ENCODE results near the gene PNMT.

The PNMT gene

GRCh38 chr17:39626171-39627046, 41.8 kb upstream of the PNMT start, which contains the start of gene PPP1R1B:
TSS of gene PPP1R1B (plus strand) at chr17:39626952. CDS start at chr17:39627393, 441 bp downstream.
- Histone ChIP-seq H3K4me1 (ENCODE audit: control insufficient read depth, insufficient read depth, low read length, poor library complexity, severe bottlenecking) (peaks cover 8% of the 10 kb centered on the region), H3K27ac (ENCODE audit: low read depth, low read length, severe bottlenecking) (no peak within 1 kb of the TSS), H3K36me3 (ENCODE audit: control insufficient read depth, insufficient read depth, low read length) (no peaks in the 10 kb centered on the region), H3K4me3 (ENCODE audit: extremely low read depth, insufficient read depth, low read length, poor library complexity, severe bottlenecking) (peak within 1 kb of the TSS; percentile 35), H3K9me3 (ENCODE audit: control insufficient read depth, low read length) (no peaks in the 10 kb centered on the region)
- WGBS, 2 experiments (ENCODE audit: insufficient coverage in 2 of 2) = 21 to 23% methylated on average over 18 to 24 of the region's 29 CpGs

GRCh38 chr17:39627047-39627711, 41.1 kb upstream of the PNMT start:
- 0 to 1% methylated on average over 38 to 61 of the region's 72 CpGs for WGBS, 2 experiments (ENCODE audit: insufficient coverage in 2 of 2)
- Histone ChIP-seq H3K36me3 (ENCODE audit: control insufficient read depth, insufficient read depth, low read length) (no peaks in the 10 kb centered on the region), H3K4me1 (ENCODE audit: control insufficient read depth, insufficient read depth, low read length, poor library complexity, severe bottlenecking) (peaks cover 14% of the 10 kb centered on the region), H3K27ac (ENCODE audit: low read depth, low read length, severe bottlenecking) (no peak overlapping the region), H3K9me3 (ENCODE audit: control insufficient read depth, low read length) (no peaks in the 10 kb centered on the region), H3K4me3 (ENCODE audit: extremely low read depth, insufficient read depth, low read length, poor library complexity, severe bottlenecking) (peak overlapping the region; percentile 35)

GRCh38 chr17:39627712-39628516, 40.3 kb upstream of the PNMT start:
- 12 to 18% methylated on average over 6 to 9 of the region's 16 CpGs for WGBS, 2 experiments (ENCODE audit: insufficient coverage in 2 of 2)
- Histone ChIP-seq H3K4me1 (ENCODE audit: control insufficient read depth, insufficient read depth, low read length, poor library complexity, severe bottlenecking) (peaks cover 14% of the 10 kb centered on the region), H3K36me3 (ENCODE audit: control insufficient read depth, insufficient read depth, low read length) (no peaks in the 10 kb centered on the region), H3K4me3 (ENCODE audit: extremely low read depth, insufficient read depth, low read length, poor library complexity, severe bottlenecking) (no peak overlapping the region), H3K27ac (ENCODE audit: low read depth, low read length, severe bottlenecking) (no peak overlapping the region), H3K9me3 (ENCODE audit: control insufficient read depth, low read length) (no peaks in the 10 kb centered on the region)

DNA sequence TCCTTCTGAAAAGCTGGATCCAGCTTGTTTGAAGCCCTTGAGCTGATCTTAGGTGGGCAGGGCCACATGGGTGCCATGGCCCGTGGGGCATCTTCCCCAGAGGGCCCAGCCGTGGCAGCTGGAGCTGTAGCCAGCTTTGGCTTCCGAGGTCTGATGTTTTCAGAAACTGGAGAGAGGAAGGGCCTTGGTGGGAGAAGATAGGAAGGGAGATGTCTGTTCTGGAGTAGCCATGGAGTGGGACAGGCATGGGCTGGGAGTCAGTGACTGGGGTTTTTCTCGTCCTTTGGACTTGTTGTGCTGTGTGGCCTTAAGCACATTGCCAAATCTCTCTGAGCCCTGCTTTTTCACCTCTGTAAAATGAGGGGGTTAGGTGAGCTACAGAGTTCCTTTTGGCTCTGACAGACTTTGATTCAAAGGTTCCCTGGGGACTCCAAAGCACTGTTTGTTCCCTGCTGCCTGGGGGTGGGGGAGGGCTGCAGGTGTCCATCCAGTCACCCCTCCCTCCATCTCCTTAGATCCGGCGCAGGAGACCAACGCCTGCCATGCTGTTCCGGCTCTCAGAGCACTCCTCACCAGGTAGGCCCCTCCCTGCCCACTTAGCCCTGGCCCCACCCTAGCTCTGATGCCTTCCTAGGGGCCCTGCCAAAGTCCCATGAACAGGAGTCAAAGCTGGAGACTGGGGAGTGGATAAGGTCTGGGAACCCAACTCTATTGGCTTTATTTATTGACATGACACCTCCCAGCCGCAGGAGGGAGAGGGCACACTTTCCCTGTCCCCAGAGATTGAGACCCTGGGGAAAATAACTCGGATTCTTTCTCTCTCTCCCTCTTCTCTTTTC, 39.4 kb upstream of the PNMT start:
- Histone ChIP-seq H3K36me3 (ENCODE audit: control insufficient read depth, insufficient read depth, low read length) (no peaks in the 10 kb centered on the region), H3K4me1 (ENCODE audit: control insufficient read depth, insufficient read depth, low read length, poor library complexity, severe bottlenecking) (peaks cover 14% of the 10 kb centered on the region)
- 60% methylated on average over 3 to 7 of the region's 10 CpGs for WGBS, 2 experiments (ENCODE audit: insufficient coverage in 2 of 2)

GRCh38 chr17:39629494-39629880, 38.8 kb upstream of the PNMT start:
- H3K9me3 ChIP-seq (ENCODE audit: control insufficient read depth, low read length) = no peaks in the 10 kb centered on the region
- peaks cover 14% of the 10 kb centered on the region for H3K4me1 ChIP-seq (ENCODE audit: control insufficient read depth, insufficient read depth, low read length, poor library complexity, severe bottlenecking)
- no peaks in the 10 kb centered on the region for H3K36me3 ChIP-seq (ENCODE audit: control insufficient read depth, insufficient read depth, low read length)
- no peak overlapping the region for H3K27ac ChIP-seq (ENCODE audit: low read depth, low read length, severe bottlenecking)
- 100% methylated on average over 1 of the region's 3 CpGs; no CpG with 5 or more reads in 1 of the 2 experiments for WGBS, 2 experiments (ENCODE audit: insufficient coverage in 2 of 2)
- H3K4me3 ChIP-seq (ENCODE audit: extremely low read depth, insufficient read depth, low read length, poor library complexity, severe bottlenecking) = no peak overlapping the region

More for the DNA sequence above, 39.4 kb upstream of the PNMT start:
- Histone ChIP-seq H3K4me3 (ENCODE audit: extremely low read depth, insufficient read depth, low read length, poor library complexity, severe bottlenecking) (no peak overlapping the region), H3K27ac (ENCODE audit: low read depth, low read length, severe bottlenecking) (no peak overlapping the region), H3K9me3 (ENCODE audit: control insufficient read depth, low read length) (no peaks in the 10 kb centered on the region)

DNA sequence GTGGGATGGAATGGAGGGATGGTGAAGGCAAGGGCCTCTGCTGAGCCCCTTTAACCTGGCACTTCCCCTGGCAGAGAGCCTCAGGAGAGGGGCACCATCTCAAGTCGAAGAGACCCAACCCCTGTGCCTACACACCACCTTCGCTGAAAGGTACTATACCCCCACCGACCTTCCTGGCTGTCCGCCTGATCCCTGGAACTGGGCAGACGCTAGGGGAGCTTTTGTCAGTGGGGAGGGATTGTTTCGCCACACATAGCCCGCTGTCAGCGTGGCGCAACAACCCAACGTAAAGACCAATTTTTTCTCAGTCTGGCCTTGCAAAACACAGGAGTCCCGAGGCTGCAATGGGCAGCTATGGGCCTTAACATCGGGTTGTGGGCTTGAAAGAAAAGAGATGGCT, 38.4 kb upstream of the PNMT start:
- no peaks in the 10 kb centered on the region for H3K36me3 ChIP-seq (ENCODE audit: control insufficient read depth, insufficient read depth, low read length)
- peaks cover 14% of the 10 kb centered on the region for H3K4me1 ChIP-seq (ENCODE audit: control insufficient read depth, insufficient read depth, low read length, poor library complexity, severe bottlenecking)
- no peak overlapping the region for H3K27ac ChIP-seq (ENCODE audit: low read depth, low read length, severe bottlenecking)
- no peaks in the 10 kb centered on the region for H3K9me3 ChIP-seq (ENCODE audit: control insufficient read depth, low read length)
- 88 to 92% methylated on average over 8 to 11 of the region's 12 CpGs for WGBS, 2 experiments (ENCODE audit: insufficient coverage in 2 of 2)
- no peak overlapping the region for H3K4me3 ChIP-seq (ENCODE audit: extremely low read depth, insufficient read depth, low read length, poor library complexity, severe bottlenecking)

- no peak overlapping the region for H3K4me3 ChIP-seq (ENCODE audit: extremely low read depth, insufficient read depth, low read length, poor library complexity, severe bottlenecking)
- peaks cover 16% of the 10 kb centered on the region for H3K4me1 ChIP-seq (ENCODE audit: control insufficient read depth, insufficient read depth, low read length, poor library complexity, severe bottlenecking)
- 25% methylated on average over 2 of the region's 6 CpGs; no CpG with 5 or more reads in 1 of the 2 experiments for WGBS, 2 experiments (ENCODE audit: insufficient coverage in 2 of 2)
- no peaks in the 10 kb centered on the region for H3K9me3 ChIP-seq (ENCODE audit: control insufficient read depth, low read length)
- no peak overlapping the region for H3K27ac ChIP-seq (ENCODE audit: low read depth, low read length, severe bottlenecking)
- H3K36me3 ChIP-seq (ENCODE audit: control insufficient read depth, insufficient read depth, low read length) = no peaks in the 10 kb centered on the region
Observed at GRCh38 chr17:39631403-39631802, 36.9 kb upstream of the PNMT start.

DNA sequence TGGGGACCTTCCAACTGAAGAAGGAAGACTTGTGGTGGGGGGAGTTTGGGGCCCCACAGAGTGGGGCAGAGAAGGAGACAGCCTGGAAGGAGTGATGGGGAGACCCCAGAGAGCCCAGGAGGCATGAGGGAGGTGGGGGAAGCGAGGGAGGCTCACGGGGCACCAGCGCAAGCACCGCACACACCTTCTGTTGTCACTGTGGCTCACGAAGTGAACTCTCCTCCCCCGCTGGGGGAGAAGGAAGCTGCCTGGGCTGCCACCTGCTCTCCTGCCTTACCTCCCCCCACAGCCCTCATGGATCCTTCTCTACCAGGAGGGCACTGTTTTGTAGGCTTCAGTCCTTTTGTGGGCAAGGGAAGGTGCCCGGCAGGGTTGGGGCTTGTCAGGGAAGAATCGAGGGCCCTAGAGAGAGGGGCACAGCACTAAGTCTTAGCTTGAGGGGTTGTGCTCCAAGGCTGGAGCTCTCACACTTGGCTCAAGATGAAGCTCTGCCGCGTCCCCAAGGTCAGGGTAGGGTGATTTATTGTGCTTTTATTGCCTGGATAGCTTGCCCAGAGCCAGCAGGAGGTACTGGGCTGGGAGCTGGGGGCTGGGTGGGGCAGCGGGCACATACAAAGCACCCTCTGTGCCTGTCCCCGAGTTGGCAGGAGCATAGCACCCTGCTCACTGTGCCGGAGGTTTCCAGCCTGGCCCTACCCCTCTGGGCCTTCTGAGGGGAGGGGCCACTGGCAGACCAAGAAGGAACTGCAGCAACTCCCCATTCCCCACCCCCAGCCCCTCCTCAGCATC, 35.9 kb upstream of the PNMT start:
- no peak overlapping the region for H3K4me3 ChIP-seq (ENCODE audit: extremely low read depth, insufficient read depth, low read length, poor library complexity, severe bottlenecking)
- H3K36me3 ChIP-seq (ENCODE audit: control insufficient read depth, insufficient read depth, low read length) = no peaks in the 10 kb centered on the region
- no peaks in the 10 kb centered on the region for H3K9me3 ChIP-seq (ENCODE audit: control insufficient read depth, low read length)
- 71 to 80% methylated on average over 9 to 12 of the region's 13 CpGs for whole genome bisulfite sequencing, 2 experiments (ENCODE audit: insufficient coverage in 2 of 2)
- peaks cover 14% of the 10 kb centered on the region for H3K4me1 ChIP-seq (ENCODE audit: control insufficient read depth, insufficient read depth, low read length, poor library complexity, severe bottlenecking)
- no peak overlapping the region for H3K27ac ChIP-seq (ENCODE audit: low read depth, low read length, severe bottlenecking)

- Histone ChIP-seq H3K4me1 (ENCODE audit: control insufficient read depth, insufficient read depth, low read length, poor library complexity, severe bottlenecking) (peaks cover 14% of the 10 kb centered on the region), H3K27ac (ENCODE audit: low read depth, low read length, severe bottlenecking) (no peak overlapping the region), H3K36me3 (ENCODE audit: control insufficient read depth, insufficient read depth, low read length) (peaks cover 5% of the 10 kb centered on the region), H3K9me3 (ENCODE audit: control insufficient read depth, low read length) (no peaks in the 10 kb centered on the region), H3K4me3 (ENCODE audit: extremely low read depth, insufficient read depth, low read length, poor library complexity, severe bottlenecking) (no peak overlapping the region)
- WGBS, 2 experiments (ENCODE audit: insufficient coverage in 2 of 2) = 78 to 87% methylated on average over 7 to 8 of the region's 8 CpGs
Observed at GRCh38 chr17:39633570-39634183, 34.6 kb upstream of the PNMT start.
